BE2C (cell line): Measurements from ENCODE around the gene PTPRM.

Experiments
- DNase-seq: peaks from one replicate; pipeline ENCODE4 v3.0.0-alpha.2; 2020
- H3K27me3 ChIP-seq: fragments of 250-450 bp; sonication (Bioruptor Pico); 2 replicates; pipeline ENCODE4 v1.5.1; 2020; ENCODE audit warnings: mild to moderate bottlenecking
- H3K36me3 ChIP-seq: fragments of 250-450 bp; sonication (Bioruptor Pico); 2 replicates; pipeline ENCODE4 v1.5.1; 2020; ENCODE audit warnings: mild to moderate bottlenecking
- H3K4me1 ChIP-seq: fragments of 250-450 bp; sonication (Bioruptor Pico); 2 replicates; pipeline ENCODE4 v1.5.1; 2020
- H3K4me3 ChIP-seq: 2 replicates; pipeline ENCODE4 v1.5.1; 2011; ENCODE audit warnings: low read depth, low read length
- H3K9me3 ChIP-seq: fragments of 250-450 bp; sonication (Bioruptor Pico); 2 replicates; pipeline ENCODE4 v1.5.1; 2020
- TF ChIP-seq, protein P1 (sequence below): IDR thresholded peaks from 2 replicates; pipeline ENCODE4 v1.5.1; 2012; ENCODE audit warnings: mild to moderate bottlenecking, low read depth, low read length

The PTPRM gene

DNA sequence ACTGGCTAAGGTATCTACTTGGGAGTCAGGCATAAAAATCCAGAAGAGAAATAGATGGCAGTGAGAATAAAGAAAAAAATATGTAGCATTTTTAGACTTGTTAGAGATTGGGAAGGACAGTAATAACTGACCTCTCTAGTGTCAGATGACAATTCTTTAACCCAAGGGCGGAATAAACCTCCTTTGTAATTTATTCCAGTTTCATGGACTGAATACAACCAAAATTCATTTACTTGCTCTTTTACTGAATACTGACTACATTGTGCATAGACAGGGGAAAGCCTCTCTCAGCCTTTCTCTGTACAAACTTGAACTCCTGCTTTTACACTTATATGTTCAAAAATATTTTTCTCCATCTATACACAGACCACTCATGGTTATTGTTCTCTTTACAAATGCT, 566.8 kb downstream of the PTPRM start:
- no peaks in the 10 kb centered on the region for H3K36me3 ChIP-seq
- no peak overlapping the region for H3K4me3 ChIP-seq
- TF ChIP-seq, protein P1, sequence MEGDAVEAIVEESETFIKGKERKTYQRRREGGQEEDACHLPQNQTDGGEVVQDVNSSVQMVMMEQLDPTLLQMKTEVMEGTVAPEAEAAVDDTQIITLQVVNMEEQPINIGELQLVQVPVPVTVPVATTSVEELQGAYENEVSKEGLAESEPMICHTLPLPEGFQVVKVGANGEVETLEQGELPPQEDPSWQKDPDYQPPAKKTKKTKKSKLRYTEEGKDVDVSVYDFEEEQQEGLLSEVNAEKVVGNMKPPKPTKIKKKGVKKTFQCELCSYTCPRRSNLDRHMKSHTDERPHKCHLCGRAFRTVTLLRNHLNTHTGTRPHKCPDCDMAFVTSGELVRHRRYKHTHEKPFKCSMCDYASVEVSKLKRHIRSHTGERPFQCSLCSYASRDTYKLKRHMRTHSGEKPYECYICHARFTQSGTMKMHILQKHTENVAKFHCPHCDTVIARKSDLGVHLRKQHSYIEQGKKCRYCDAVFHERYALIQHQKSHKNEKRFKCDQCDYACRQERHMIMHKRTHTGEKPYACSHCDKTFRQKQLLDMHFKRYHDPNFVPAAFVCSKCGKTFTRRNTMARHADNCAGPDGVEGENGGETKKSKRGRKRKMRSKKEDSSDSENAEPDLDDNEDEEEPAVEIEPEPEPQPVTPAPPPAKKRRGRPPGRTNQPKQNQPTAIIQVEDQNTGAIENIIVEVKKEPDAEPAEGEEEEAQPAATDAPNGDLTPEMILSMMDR, result no peak
- H3K4me1 ChIP-seq, result no peaks in the 10 kb centered on the region
- H3K9me3 ChIP-seq, result no peaks in the 10 kb centered on the region
- no peaks in the 10 kb centered on the region for H3K27me3 ChIP-seq
- no peak for DNase-seq

DNA sequence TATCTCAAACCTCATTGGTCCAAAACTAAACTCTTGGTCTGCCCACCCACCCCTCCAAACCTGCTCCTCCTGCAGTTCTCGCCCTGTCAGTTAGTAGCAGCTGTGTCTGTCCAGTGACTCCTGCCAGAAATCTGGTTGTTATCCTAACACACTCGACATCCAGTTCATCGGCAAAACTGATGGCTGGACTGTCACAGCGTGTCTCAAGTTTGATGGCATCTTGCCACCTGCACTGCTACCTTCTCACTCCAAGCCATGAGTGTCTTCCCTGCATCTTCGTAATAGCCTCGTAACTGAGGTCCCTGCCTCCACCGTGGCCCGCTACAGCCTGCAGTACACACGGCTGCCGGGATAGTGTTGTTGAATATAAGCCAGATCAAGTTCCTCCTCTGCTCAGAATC, 572.0 kb downstream of the PTPRM start:
- Histone ChIP-seq H3K27me3 (no peaks in the 10 kb centered on the region), H3K36me3 (no peaks in the 10 kb centered on the region), H3K9me3 (no peaks in the 10 kb centered on the region), H3K4me3 (no peak overlapping the region), H3K4me1 (no peaks in the 10 kb centered on the region)
- TF ChIP-seq, protein P1, result no peak
- DNase-seq, result no peak

DNA sequence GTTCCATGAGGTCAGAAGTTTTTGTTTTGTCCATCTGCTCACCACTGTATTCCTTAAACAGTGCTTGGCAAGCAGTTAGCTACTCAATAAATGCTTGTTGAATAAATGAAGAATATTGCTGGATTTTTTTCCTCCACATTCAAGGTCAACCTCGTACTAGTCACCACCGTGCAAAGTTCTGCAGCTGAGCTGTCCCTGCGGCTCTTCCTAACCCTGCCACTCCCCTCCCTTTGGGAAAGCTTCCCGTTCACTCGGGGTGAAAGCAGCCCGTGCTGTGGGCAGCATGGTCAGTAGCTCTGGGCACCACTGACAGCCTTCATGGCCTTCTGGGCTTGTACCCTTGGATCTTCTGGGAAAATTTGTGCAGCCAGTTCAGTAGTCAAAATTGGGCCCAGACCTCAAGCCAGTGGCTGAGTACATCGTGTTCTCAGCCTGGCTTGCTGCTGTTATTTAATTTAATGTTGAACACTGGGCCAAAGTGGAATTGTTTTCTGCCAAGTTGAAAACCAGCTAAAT, 572.8 kb downstream of the PTPRM start:
- DNase-seq, result no peak
- Histone ChIP-seq H3K36me3 (no peaks in the 10 kb centered on the region), H3K9me3 (no peaks in the 10 kb centered on the region), H3K4me3 (no peak overlapping the region), H3K4me1 (no peaks in the 10 kb centered on the region), H3K27me3 (no peaks in the 10 kb centered on the region)
- TF ChIP-seq, protein P1, result no peak

DNA sequence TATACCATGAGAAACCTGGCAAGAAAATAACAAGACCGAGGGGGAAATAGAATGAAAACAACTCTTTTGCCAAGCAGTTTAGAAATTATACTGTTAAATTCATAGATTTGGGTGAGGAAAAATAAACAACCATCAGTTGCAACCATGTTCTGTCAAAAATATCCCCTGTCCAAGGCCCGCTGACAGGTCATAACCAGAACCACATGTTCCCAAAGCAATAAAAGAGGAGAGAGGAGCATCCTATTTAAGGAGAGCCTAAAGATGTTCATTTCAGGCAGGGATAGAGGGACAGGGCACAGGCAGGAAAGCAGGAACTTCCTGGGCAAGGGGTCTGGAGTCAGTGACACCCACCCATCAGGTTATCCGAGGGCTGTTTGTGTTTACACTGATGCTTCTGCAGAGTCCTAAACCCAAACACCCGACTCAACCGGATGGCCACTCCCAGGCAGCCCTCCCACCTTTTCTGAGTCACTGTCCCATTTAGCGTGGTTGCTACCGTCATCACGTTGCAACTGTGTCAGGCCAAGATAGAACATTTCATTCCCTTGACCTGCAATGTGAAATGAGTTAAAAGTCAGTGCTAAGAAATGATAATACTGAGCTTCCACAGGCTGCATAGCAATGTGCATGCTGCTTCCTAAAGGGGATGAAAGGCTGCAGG, 573.9 kb downstream of the PTPRM start:
- DNase-seq, result no peak
- TF ChIP-seq, protein P1, result no peak
- Histone ChIP-seq H3K9me3 (no peaks in the 10 kb centered on the region), H3K4me3 (no peak overlapping the region), H3K4me1 (no peaks in the 10 kb centered on the region), H3K27me3 (no peaks in the 10 kb centered on the region), H3K36me3 (no peaks in the 10 kb centered on the region)

DNA sequence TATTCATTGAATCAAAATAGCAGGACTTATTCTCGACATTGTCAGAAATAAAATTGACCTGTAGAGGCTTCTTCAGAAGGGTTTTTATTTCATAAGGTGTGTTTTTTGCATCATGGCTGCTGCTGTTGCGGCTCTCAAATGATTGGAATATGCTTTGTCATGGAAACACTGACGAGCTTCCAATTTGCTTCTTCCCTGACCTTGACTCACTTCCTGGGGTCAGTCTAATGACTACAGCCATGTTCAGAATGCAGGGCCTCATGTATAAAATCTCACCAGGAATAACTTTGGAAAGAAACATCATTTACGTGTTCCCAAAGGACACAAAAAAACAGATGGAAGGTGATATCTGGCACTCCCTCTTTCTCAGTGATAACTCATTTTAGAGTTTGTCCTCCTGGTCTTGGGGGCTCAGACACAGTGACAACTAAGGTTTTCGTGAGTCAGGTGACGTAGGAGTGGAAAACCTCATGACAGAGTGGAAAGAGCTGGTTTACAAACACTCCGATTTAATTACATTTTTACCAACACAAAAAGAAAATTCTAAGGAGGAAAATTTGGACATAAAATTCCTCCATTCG, 575.1 kb downstream of the PTPRM start:
- Histone ChIP-seq H3K27me3 (no peaks in the 10 kb centered on the region), H3K9me3 (no peaks in the 10 kb centered on the region), H3K4me3 (no peak overlapping the region), H3K36me3 (no peaks in the 10 kb centered on the region), H3K4me1 (no peaks in the 10 kb centered on the region)
- TF ChIP-seq, protein P1, result no peak
- DNase-seq, result no peak

DNA sequence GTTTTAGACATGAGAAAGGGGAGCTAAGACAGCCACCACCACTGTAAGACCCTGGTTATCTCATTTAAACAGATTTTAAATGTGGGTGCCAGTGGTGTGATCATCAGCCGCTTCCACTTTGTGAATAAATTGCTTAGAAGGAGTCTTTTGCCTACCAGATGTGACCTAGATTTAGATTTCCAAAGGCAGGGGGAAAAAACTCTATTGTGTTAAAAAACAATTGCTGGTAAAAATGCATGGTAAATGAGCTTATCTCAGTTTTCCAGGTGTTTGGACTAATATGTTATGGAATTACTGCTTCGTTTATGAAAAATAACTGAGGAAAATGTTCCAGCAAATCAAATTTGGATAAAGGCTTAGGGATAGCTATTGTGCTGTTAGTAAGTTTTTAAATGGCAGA, 575.8 kb downstream of the PTPRM start:
- no peaks in the 10 kb centered on the region for H3K36me3 ChIP-seq
- no peak for DNase-seq

More for the DNA sequence above, 575.8 kb downstream of the PTPRM start:
- Histone ChIP-seq H3K4me3 (no peak overlapping the region), H3K4me1 (no peaks in the 10 kb centered on the region), H3K9me3 (no peaks in the 10 kb centered on the region), H3K27me3 (no peaks in the 10 kb centered on the region)
- TF ChIP-seq, protein P1, result no peak
